ENCODE measurements around the gene CTNNA3. TPM values are rescaled to one million over a fixed set of nuclear protein-coding genes. Genes with fewer than 3 reads are reported as not detected.

CTNNA3 gene
- total RNA-seq, 1 donor from 2014 or later: not detected

- Mint-ChIP-seq H3K9me3 (no peaks in the 10 kb centered on the region), H3K27ac (no peak overlapping the region), H3K36me3 (ENCODE audit: low read depth) (no peaks in the 10 kb centered on the region), H3K27me3 (no peaks in the 10 kb centered on the region), H3K4me1 (no peaks in the 10 kb centered on the region), H3K4me3 (no peak overlapping the region)
- intact Hi-C loops (cut with micrococcal nuclease): no loop called here
- no peak for TF ChIP-seq CTCF (IDR thresholded peaks at IDR 0.05)
- CTCF ChIA-PET: no interaction called here
- ATAC-seq (ENCODE audit: low read depth) (no peak), DNase-seq (no peak)
- POLR2A ChIA-PET: no interaction called here
Observed at GRCh38 chr10:67033878-67034277, 662.1 kb downstream of the CTNNA3 start.

- Mint-ChIP-seq H3K27me3 (no peaks in the 10 kb centered on the region), H3K9me3 (no peaks in the 10 kb centered on the region), H3K27ac (no peak overlapping the region), H3K4me3 (no peak overlapping the region), H3K4me1 (no peaks in the 10 kb centered on the region), H3K36me3 (ENCODE audit: low read depth) (no peaks in the 10 kb centered on the region)
- CTCF ChIA-PET: no interaction called here
- no peak for TF ChIP-seq CTCF (IDR thresholded peaks at IDR 0.05)
- no peak for ATAC-seq (ENCODE audit: low read depth)
- POLR2A ChIA-PET: no interaction called here
- intact Hi-C loops (cut with micrococcal nuclease): no loop called here
- DNase-seq: no peak
Observed at GRCh38 chr10:67022099-67022498, 673.9 kb downstream of the CTNNA3 start.

- H3K4me3 Mint-ChIP-seq: no peak overlapping the region
- H3K27me3 Mint-ChIP-seq: no peaks in the 10 kb centered on the region
- POLR2A ChIA-PET: no interaction called here
- H3K27ac Mint-ChIP-seq: no peak overlapping the region
- no peaks in the 10 kb centered on the region for H3K9me3 Mint-ChIP-seq
- ATAC-seq (ENCODE audit: low read depth): no peak
- CTCF ChIA-PET: no interaction called here
- no peaks in the 10 kb centered on the region for H3K36me3 Mint-ChIP-seq (ENCODE audit: low read depth)
- no peaks in the 10 kb centered on the region for H3K4me1 Mint-ChIP-seq
- no peak for TF ChIP-seq CTCF (IDR thresholded peaks at IDR 0.05)
- intact Hi-C loops (cut with micrococcal nuclease): no loop called here
- no peak for DNase-seq
Observed at GRCh38 chr10:67017218-67017617, 678.8 kb downstream of the CTNNA3 start.

DNA sequence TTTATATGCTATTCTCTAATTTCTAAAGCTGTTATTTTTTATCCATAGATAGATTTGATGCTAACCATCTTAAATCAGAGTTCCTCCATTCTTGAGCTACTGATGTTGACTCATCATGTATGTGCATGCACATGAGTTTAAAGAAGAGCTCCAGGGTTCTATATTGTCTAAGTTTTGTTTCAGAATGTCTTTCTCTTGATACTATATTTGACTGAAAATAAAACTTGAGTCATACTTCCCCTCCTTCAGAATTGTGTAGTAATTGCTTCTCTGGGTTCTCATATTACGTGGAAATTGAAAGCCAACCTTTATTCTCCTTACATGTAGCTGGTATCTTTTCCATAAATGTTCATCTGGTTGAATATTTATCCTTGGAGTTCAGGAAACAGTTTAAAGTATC, 680.8 kb downstream of the CTNNA3 start:
- POLR2A ChIA-PET: no interaction called here
- Mint-ChIP-seq H3K27ac (no peak overlapping the region), H3K9me3 (no peaks in the 10 kb centered on the region), H3K36me3 (ENCODE audit: low read depth) (no peaks in the 10 kb centered on the region), H3K4me3 (no peak overlapping the region), H3K4me1 (no peaks in the 10 kb centered on the region), H3K27me3 (no peaks in the 10 kb centered on the region)
- TF ChIP-seq CTCF (IDR thresholded peaks at IDR 0.05): no peak
- DNase-seq: no peak
- no peak for ATAC-seq (ENCODE audit: low read depth)
- intact Hi-C loops (cut with micrococcal nuclease): no loop called here
- CTCF ChIA-PET: no interaction called here

GRCh38 chr10:67011981-67012380, 684.0 kb downstream of the CTNNA3 start:
- POLR2A ChIA-PET: no interaction called here
- H3K27me3 Mint-ChIP-seq: no peaks in the 10 kb centered on the region
- no peak overlapping the region for H3K4me3 Mint-ChIP-seq
- no peak for TF ChIP-seq CTCF (IDR thresholded peaks at IDR 0.05)
- DNase-seq (no peak), ATAC-seq (ENCODE audit: low read depth) (no peak)
- CTCF ChIA-PET: no interaction called here
- H3K27ac Mint-ChIP-seq: no peak overlapping the region
- H3K36me3 Mint-ChIP-seq (ENCODE audit: low read depth): no peaks in the 10 kb centered on the region
- intact Hi-C loops (cut with micrococcal nuclease): no loop called here
- no peaks in the 10 kb centered on the region for H3K9me3 Mint-ChIP-seq
- no peaks in the 10 kb centered on the region for H3K4me1 Mint-ChIP-seq

All from activated B cell treated with CpG ODN at 0.5 μM for 24 hours (primary cell).